ENCODE data around the gene NTNG2.
"Not testable (repeated sequence)": the region's sequence is repeated elsewhere in the genome, so short reads cannot be mapped to it uniquely, and the experiment has no call there.

Gene NTNG2, protein sequence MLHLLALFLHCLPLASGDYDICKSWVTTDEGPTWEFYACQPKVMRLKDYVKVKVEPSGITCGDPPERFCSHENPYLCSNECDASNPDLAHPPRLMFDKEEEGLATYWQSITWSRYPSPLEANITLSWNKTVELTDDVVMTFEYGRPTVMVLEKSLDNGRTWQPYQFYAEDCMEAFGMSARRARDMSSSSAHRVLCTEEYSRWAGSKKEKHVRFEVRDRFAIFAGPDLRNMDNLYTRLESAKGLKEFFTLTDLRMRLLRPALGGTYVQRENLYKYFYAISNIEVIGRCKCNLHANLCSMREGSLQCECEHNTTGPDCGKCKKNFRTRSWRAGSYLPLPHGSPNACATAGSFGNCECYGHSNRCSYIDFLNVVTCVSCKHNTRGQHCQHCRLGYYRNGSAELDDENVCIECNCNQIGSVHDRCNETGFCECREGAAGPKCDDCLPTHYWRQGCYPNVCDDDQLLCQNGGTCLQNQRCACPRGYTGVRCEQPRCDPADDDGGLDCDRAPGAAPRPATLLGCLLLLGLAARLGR

DNA sequence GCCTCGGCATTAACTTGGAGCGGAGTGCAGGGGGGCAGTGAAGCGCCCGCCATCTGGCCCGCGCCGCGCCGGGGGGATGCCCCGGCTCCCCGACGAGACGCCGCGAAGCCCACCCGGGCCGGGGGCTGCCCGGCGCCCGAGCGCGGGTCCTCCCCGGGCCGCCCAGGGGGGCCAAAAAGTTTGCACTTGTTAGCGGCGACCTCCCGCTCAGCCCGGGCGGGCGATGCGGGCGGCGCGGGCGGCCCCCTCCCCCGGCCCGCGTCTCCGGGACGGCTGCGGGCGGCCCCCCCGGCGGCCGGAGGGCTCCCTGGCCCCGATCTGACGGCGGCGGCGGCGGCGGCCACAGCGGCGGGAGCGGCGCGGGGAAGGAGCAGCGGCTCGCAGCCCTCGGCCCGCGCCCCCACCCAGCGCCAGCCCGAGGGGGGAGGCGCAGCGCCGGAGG lies at the start of gene NTNG2:
NTNG2 (plus strand) TSS at position 316 of the 442 bp plus-strand sequence. CDS start 4,774 bp downstream, outside the sequence.
- DNase-seq = no peak

DNA sequence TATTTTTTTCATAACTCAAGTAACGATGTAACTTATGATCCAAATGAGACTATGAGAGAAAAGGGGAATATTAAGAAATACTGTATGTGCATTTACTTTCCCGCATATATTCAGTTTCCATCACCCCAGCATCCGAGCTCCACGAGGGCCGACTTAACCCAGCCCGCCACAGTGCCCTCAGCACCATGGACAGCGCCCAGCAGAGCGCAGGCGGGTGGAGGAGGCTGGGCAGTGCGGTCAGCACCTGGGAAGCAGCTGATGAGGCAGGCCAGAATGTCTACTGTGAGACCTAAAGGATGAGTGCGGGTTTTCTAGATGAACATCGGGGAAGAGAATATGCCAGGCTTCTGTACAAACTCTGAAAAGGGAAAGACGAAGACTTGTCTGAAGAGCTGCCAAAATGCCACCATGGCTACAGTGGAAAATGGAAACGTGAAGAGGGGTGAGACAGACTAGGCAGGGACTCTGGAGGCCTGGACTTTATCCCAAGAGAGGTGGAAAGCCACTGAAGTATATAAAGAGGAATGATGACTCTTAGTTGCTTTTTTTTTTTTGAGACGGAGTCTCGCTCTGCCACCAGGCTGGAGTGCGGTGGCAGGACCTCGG lies 47.7 kb upstream of the NTNG2 start:
- DNase-seq = no peak

DNA sequence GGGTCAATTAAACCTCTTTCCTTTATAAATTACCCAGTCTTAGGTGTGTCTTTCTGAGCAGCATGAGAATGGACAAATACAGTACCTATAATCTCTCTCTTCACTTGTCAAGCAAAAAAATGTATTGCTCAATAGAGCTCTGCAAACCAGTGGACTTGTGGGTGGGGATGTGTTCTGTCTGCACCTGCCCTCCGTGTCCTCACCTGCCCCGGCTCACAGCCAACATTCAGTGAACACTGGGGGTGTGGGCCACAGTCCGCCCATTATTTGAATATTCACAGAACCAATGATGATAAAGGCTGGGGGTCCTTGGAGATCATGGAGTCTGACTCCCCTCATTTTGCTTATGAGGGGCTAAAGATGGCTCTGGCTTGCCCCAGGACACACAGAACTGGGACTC lies 45.3 kb upstream of the NTNG2 start:
- peak; percentile 19 for DNase-seq

DNA sequence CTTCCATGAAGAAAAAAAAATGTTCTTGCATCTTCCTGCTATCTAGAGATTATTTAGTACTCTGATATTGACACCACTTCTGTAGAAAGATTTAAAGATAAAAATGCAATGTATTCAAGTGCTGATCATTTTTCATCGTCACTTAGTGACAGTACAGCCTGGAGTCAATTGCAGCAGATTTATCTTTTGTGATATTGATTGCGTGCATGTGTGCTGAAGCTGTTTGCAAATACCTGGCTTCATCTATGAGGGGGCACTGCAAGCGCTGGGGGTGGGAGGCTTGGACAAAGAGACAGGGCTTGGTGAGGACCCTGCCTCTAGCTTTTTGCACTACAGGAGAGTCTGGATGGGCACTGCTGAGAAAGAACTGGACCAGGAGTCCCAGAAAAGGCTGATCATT lies 44.2 kb upstream of the NTNG2 start:
- no peak for DNase-seq

DNA sequence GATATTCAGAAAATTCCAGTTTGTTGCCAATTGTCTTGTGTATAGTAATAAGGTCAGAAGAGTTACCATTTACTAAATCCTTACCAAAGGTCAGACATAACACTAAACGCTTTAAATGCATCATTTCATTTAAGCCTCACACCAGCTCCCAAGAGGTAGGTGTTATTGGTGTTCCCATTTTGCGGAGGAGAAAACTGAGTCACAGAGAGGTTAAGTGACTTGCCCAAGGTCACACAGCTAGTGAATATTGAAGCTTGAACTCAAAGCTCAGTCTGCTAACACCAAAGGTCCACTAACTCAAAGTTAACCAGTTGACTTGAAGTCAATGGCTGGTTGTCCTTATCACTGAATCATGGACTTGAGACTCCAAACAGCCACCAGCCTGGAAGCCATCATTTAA lies 40.8 kb upstream of the NTNG2 start:
- DNase-seq = no peak

DNA sequence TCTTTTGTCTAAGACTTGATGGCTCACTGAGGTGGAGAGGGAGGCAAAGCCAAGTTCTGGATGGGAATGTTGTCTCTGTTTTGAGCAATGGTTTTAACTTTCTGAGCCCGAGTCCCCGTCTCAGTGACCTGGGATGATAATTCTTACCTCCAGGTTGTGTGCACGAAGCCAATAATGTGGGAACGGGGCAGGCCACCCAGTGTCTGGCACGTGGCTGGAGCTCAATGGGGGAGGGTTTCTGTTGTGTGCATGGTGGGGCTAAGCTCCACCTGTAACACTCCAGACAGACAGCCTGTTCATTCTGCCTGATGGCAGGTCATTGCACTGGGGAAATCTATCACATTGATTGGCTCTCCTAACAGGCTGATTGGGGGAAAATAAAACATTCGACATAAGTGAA lies 37.1 kb upstream of the NTNG2 start:
- no peak for DNase-seq

DNA sequence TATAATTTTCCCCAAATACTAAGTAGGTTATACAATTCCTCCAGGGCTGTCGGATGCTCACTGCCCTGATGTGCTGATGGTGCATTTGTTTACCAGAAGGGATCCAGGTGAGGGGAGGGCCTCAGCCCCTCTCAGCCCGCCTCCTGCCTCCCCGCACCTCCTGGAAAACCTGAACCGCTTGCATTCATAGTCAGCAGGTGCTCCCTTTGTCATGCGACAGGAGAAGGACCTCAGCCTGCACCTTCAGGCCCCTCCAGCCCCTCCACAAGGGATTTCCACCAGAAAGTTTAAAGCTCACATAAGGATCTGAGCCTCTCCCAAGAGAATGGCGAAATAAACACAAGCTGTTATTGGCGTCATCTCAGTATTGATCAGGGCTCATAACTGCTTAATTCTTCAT lies 36.5 kb upstream of the NTNG2 start:
- no peak for DNase-seq

DNA sequence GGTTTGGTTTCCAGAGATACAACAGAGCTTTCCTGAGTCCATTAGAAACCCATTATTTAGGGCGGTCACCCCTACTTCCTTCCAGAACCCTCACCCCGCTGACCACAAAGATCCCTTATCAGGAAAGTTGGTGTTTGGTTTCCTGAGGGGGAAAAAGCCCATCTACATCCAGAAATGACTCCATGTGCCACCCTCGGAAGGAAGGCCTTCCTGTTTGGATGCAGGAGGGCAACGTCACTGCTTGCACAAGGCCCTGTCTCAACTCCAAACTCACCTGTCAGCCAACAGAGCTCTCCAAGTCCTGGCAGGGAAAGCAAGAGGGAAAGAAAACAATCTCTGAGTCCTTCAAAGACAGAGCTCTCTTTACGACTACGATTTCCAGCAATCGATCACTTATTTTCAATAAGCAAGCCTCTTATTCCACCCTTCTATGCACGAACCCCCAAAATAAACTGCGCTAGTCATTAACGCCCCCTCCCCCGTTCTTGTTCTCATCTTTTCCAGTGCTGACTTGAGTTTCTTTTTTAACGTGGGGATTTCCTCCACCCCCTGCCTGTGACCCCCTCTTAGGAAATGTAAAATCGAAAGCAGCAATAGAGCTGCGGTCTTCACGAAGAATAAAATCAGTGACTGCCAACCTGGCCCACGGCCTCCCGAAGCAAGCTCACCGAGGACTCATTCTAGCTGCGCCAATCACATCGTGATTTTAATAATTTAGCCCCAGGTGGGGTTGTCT lies 35.7 kb upstream of the NTNG2 start:
- no peak for DNase-seq

DNA sequence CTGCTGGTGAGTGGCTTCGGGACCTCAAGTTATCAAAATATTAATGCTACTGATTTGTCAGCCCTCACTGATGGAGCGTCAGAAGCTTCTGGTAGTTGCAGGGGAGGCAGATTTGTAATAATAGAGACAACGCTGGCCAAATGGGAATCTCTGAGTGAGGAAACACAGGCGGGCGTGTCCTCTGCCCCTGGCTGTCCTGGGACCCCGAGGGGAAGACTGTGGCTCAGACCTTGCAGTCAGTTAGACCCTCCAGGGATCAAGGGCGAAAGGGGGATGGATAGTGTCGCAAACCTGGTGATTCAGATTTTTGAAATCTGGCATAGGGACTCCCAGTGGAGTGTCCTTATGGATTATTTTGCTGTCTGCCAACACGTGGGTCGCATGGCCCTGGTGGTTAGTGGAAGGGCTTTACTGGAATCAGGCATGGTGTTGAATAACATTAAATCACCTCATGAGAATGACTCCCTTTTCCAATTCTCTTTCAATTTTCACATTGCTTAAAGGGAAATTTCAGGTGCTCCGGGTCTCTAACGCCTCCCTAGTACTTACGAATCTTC lies 35.1 kb upstream of the NTNG2 start:
- DNase-seq = no peak

DNA sequence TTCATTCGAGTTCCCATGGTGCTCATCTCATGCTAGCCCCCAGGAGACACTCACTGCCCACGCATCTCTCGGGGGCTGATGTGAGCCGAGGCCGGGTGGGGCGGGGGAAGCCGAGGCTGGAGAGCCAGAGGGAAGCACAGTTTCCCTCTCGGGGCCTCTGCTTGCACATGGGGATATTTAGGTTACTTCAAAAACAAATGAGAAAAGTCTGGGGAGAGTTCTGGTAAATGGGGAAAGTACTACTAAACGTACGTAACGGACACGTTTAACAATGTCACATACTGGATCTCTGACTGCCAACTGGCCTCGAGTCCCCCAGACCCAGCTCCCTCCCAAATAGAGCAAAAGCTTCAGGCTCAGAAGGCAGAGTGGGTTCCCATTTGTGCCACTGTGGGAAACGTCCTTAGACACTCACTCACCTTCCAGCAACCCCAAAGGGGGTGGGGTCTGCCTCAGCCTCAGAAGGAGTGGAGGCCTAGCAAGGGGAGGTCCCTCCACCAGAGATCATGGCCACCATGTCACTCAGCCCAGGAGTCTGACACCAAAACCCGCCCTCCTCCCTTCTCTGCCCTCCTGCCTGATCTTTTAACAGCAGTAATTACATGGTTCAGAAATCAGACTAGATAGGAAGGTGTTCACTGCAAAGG lies 33.8 kb upstream of the NTNG2 start:
- peak; percentile 34 for DNase-seq

DNA sequence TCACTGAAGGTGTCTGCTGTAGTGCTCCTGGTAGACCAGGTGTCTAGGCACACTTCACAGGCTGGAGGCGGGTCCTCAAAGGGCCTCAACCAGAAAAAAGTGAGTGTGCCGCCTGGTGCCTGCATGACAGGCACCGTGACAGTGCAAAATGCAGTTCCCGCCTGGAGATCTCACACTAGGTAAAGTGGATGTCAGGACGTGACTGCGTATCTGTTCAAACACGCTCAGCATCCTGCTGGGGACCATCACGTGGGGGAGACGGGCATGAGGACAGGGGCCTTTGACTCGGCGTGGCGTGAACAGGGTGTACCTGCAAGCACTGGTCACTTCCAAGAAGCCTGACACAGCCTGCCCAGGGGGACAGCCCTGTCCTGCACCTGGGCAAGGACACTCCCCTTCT lies 32.3 kb upstream of the NTNG2 start:
- DNase-seq = no peak

DNA sequence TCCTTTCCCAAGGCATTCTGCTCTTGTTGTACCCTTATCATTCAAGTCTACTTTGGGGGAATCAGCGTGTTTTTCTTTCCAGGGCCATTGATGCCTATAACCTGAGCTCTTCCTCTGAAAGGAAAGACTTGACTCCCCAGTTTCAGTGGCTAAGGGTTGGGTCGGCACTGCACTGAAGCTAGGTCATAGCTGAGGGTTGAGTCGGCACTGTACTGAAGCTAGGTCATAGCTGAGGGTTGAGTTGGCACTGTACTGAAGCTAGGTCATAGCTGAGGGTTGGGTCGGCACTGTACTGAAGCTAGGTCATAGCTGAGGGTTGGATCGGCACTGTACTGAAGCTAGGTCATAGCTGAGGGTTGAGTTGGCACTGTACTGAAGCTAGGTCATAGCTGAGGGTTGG lies 27.8 kb upstream of the NTNG2 start:
- DNase-seq = not testable (repeated sequence)

DNA sequence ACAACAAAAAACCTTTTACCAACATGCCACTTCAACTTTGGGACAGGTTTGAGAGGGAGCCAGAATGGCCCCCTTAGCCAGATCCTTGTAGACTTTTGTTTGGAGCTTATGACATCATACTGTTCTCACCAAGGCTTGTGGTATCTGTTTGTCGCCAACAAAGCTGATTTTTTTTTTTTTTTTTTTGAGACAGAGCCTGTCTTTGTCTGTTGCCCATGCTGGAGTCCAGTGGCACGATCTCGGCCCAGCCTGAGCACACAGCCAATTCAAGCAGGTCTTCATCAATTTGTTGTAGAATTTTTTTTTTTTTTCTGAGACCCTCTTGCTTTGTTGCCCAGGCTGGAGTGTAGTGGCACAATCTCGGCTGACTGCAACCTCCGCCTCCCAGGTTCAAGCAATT lies 26.4 kb upstream of the NTNG2 start:
- DNase-seq = no peak

DNA sequence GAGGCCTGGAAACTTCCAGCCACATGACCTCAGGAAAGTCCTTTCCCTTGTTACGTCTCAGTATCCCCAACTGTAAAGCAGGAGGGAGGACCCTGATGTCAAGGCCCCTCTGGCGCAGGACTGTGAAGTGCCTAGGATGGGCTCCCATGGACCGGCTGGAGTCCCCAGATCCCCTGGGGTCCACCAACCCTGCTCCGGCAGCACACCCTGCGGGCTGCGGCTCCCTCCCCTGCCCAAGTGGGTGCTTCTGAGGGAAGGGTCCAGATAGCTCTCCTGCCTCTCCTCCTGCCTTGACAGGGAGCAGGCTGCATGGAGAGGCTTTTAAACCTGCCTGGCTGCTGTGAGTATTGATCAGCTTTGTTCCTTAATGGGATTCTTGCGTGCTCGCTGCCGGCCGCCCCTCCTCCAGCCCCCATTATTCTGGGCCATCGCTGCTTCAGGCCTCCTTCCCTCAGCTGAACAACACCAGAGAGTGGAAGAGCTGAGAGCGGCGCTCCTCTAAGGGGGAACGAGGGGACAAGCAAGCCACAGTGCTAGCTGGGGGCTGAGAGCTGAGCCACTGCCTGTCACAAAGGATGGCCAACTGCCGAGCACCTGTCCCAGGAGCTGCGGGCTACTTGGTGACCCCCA lies 25.6 kb upstream of the NTNG2 start:
- no peak for DNase-seq

DNA sequence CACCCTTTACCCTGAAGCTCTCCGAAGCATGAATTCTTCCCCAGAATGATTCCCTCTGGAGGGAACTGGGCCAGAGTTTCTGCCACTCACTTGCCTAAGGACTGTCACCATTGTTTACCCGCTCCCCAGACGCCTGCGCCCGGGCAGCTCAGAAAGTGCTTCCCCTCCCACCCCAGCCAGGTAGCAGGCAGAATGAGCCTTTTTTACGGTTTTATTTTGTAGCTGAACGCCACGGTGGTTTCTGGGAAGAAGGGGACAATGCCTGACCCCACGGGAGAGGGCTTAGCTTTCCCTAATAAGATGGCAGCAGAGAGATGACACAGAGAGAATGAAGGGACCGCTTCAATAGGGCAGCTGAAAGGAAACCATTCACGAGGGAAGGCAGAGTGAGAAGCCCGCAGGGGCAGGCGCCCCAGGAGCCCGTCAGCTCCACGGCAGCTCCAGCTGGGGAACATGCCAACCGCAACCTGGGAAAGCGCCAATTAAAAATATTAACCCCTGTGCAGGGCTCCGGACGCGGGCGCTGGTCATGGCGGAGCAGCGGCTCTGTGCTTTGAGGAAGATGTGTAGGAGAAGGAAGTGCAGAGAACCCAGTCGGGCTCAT lies 20.4 kb upstream of the NTNG2 start:
- DNase-seq = peak; percentile 94

DNA sequence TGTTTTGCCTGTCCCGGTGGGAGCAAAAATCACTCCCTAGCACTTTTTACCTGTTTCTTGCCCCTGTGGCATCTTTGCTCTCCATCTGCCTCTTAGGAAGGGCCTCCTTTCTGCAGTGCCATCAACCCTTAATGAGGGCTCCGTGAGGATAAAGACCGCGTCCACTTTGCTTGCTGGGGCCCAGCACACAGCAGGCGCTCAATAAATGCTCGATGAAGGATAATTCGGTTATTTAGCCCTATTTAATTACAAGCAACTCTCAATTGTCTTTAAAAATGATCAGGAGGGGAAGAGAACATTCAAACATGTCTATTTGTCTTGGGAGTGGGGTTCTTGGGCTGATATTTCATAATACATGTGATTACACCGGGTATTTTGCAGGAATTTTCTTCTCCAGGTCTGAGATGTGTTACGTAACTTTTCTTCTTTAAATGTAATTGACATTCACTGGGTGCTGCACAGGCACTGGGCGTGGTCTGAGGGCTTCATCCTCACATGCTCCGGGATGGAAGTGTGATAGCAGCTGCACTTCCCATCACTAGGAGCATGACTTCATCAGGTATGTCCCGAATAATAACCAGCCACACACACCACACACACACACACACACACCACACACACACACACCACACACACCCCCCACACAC lies 19.8 kb upstream of the NTNG2 start:
- DNase-seq = peak; percentile 86

DNA sequence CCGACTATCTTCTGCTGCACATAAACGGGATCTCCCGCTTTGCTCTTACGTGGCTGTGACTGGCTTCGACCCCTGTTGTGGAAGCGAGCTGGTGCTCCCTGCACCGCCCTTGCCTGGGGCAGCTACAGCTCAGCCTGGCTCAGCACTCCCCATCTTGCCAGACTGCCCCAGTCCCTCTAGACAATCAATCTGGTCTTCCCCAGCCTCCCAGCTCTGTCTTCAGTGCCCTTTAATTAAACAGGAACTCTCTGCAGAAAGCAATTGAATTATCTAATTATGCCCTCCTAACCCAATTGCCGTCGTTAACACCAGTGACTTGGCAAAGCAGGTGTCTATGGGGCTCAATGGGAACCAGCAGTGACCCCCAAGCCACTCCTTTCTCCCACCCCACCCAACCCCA lies 18.9 kb upstream of the NTNG2 start:
- DNase-seq = peak; percentile 94

DNA sequence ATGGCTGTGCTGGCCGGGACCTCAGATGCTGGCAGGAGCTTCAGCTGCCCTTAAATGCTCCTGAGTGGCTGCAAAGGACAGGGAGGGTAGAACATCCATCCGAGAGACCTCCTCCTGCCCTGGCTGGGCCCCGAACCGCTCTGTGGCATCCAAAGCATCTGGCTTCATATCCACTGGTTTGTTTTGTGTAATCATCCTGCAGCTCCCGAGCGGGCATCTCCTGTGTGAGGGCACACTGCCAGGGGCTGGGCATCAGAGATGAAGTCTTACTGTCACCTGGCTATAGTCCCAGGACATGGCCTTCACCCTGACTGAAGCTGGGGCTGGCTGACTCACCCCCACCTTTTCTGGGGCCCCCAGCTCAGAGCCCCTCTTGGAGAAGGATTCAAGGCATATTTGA lies 18.5 kb upstream of the NTNG2 start:
- DNase-seq = peak; percentile 82

DNA sequence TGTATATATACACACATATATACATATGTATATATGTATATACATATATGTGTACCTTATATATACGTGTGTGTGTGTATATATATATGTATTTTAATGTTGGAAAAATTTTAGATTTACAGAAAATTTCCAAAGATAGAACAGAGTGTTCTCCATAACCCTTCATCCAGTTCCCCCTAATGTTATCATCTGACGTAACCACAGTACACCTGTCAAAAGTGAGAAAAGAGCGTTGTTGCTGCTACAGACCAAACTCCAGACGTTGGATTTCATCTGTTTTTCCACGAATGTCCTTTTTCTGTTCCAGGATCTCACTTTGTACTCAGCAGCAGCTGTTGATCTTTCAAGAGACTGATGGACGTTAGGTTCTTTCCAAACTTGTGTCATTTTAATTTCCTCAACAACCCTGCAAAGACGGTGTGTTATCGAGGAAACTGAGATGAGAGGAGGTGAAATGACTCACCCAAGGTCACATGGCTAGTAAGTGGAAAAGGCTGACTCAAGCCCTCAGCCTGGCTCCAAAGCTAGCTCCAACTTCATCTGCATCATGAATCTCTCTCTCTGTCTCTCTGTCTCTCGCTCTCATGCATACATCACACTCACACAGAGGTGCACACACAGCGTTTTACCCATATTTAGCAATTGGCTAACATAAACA lies 17.0 kb upstream of the NTNG2 start:
- no peak for DNase-seq

DNA sequence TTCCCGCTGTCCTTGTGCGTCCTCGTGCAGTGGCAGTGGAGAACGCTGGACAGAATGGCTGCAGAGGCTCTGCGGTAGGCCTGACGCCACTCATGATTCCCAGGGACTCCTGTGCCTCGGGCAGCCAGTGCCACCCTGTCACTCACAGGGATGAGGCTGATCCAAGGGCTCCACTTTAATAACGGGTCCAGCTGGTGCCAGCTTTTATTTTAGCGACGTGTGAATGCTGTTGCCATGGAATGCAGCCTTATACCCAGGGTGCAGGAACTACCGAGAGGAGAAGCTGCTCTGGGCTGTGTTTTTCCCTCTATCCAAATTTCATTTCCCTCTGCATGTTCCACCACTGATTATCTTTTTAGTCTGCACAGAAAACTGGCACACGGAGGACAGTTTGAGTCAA lies 15.8 kb upstream of the NTNG2 start:
- DNase-seq = no peak

DNA sequence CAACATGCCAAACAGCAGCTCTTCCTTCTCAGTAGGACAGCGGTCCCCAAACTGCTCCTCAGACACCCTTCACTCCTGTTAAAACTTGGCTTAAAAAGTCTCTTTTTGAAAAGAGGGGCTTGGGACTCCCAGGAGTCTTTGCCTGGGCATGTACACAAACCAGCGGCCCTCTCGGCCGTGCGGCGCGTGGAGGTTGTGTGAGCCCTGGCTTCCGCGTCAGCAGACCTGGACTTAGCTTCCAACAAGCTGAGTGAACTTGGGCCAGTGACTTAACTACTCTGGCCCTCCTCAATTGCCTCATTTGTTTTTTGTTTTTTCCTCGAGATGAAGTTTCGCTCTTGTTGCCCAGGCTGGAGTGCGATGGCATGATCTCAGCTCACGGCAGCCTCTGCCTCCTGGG lies 15.3 kb upstream of the NTNG2 start:
- no peak for DNase-seq

Measured in NCI-H69 (cell line).